HepG2 (cell line): ENCODE results near the gene PAN3. TPM values are rescaled to one million over a fixed set of nuclear protein-coding genes. Genes with fewer than 3 reads are reported as not detected.

Experiments
- ATAC-seq: fragments of 200-7000 bp; cut with Tn5 transposase; 3 replicates; pipeline ENCODE4 v1.9.1; 2020; ENCODE audit warnings: mild to moderate bottlenecking, moderate library complexity
- BruUV-seq: library from RNA; stranded (reverse); fragments of 400-500 nt; replicated peaks from 2 replicates; lab custom pipeline; 2021; lab: Mats Ljungman, UMichigan
- CTCF ChIA-PET: fragments of 300-600 bp; formaldehyde crosslinking; extraction: SDS; loops from one replicate; lab custom pipeline; 2021; ENCODE audit warnings: low total read pairs, inconsistent platforms, low intra/inter-chr PET ratio; lab: Yijun Ruan, JAX
- POLR2A ChIA-PET: fragments of 350-600 bp; sonication (Branson Sonifier 250); formaldehyde crosslinking; loops from one replicate; lab custom pipeline; 2020; ENCODE audit warnings: antibody characterized with exemption, inconsistent platforms; lab: Yijun Ruan, JAX
- DNase-seq: peaks from one replicate; pipeline ENCODE4 v3.0.0-alpha.2; 2015; ENCODE audit warnings: low spot score
- FAIRE-seq: peaks from 3 replicates; lab custom pipeline; 2011; peaks lifted over from hg19 to GRCh38; lab: Jason Lieb, UNC
- H2AFZ ChIP-seq: one replicate; pipeline ENCODE4 v1.6.1; 2011; ENCODE audit warnings: low read length, inconsistent platforms
- H3K27ac ChIP-seq: fragments of 300-600 bp; 3 replicates; pipeline ENCODE4 v1.8.0; 2011; ENCODE audit warnings: mixed run types, mild to moderate bottlenecking, mixed read lengths, low read length, inconsistent platforms; ENCODE audit not compliant: insufficient read depth; ENCODE audit errors: extremely low read length
- H3K27me3 ChIP-seq, 2 experiments: fragments of 200-600 bp in 1 of 2; 2 replicates in 1 of 2; 3 replicates in 1 of 2; pipeline versions ENCODE4 v1.6.0 to v1.8.0; 2011; ENCODE audit warnings: low read length in 2 of 2, mild to moderate bottlenecking in 2 of 2, moderate library complexity in 2 of 2, inconsistent platforms in 1 of 2; ENCODE audit not compliant: insufficient read depth in 2 of 2, control insufficient read depth in 1 of 2
- H3K36me3 ChIP-seq, 2 experiments: fragments of 200-600 bp in 1 of 2; replicated peaks in 1 of 2; 2 replicates in 1 of 2; 3 replicates in 1 of 2; pipeline versions ENCODE4 v1.5.1 to v1.8.0; 2011; ENCODE audit warnings: low read length in 2 of 2, inconsistent platforms in 1 of 2; ENCODE audit not compliant: insufficient read depth in 2 of 2, control insufficient read depth in 1 of 2
- H3K4me1 ChIP-seq: 2 replicates; pipeline ENCODE4 v1.5.1; 2012; ENCODE audit warnings: low read length, inconsistent platforms; ENCODE audit not compliant: insufficient read depth
- H3K4me2 ChIP-seq: 2 replicates; pipeline ENCODE4 v1.6.0; 2011; ENCODE audit warnings: low read depth, low read length, inconsistent platforms
- H3K4me3 ChIP-seq, 3 experiments: fragments of 200-600 bp in 1 of 3; sonication (generic), shearing (Covaris generic) in 1 of 3; replicated peaks in 1 of 3; 2 replicates each; pipeline ENCODE4 v1.5.1; 2011 to 2016; ENCODE audit warnings: low read length in 3 of 3, inconsistent platforms in 2 of 3, low read depth in 2 of 3, mild to moderate bottlenecking in 2 of 3, control low read depth in 1 of 3, mixed read lengths in 1 of 3; ENCODE audit not compliant: insufficient read depth in 1 of 3
- H3K79me2 ChIP-seq: one replicate; pipeline ENCODE4 v1.6.1; 2011; ENCODE audit warnings: low read length, inconsistent platforms; ENCODE audit not compliant: insufficient read depth
- H3K9ac ChIP-seq: 2 replicates; pipeline ENCODE4 v1.6.0; 2011; ENCODE audit warnings: mild to moderate bottlenecking, low read depth, low read length, inconsistent platforms; ENCODE audit not compliant: insufficient read depth
- H3K9me3 ChIP-seq: 2 replicates; pipeline ENCODE4 v1.5.1; 2012; ENCODE audit warnings: mild to moderate bottlenecking, low read length
- H4K20me1 ChIP-seq: 2 replicates; pipeline ENCODE4 v1.6.0; 2011; ENCODE audit warnings: inconsistent platforms, mild to moderate bottlenecking, low read length, moderate library complexity; ENCODE audit not compliant: insufficient read depth
- ATF7 ChIP-seq, 2 experiments: fragments of 450-650 bp in 1 of 2; sonication (generic) in 1 of 2; formaldehyde crosslinking in 1 of 2; IDR thresholded peaks; 2 replicates each; pipeline versions ENCODE4 v1.4.0 to v1.6.1; 2016 to 2020; ENCODE audit warnings: antibody characterized with exemption in 1 of 2, mild to moderate bottlenecking in 1 of 2, missing genetic modification reagents in 1 of 2
- CCDC6 ChIP-seq: sonication (generic); formaldehyde crosslinking; IDR thresholded peaks from 2 replicates; pipeline ENCODE4 v1.8.1; 2022; ENCODE audit warnings: mild to moderate bottlenecking, missing genetic modification reagents, moderate library complexity
- CREM ChIP-seq, 2 experiments: sonication (generic) in 1 of 2; formaldehyde crosslinking in 1 of 2; IDR thresholded peaks; 2 replicates each; pipeline versions ENCODE4 v1.4.0 to v1.6.1; 2016 to 2020; ENCODE audit warnings: antibody characterized with exemption in 1 of 2, mild to moderate bottlenecking in 1 of 2, missing genetic modification reagents in 1 of 2
- POLR2G ChIP-seq: fragments of 200-400 bp; formaldehyde crosslinking; IDR thresholded peaks from 2 replicates; pipeline ENCODE4 v1.6.1; 2018; ENCODE audit warnings: mild to moderate bottlenecking, low read depth, low read length, moderate library complexity
- SSRP1 ChIP-seq: IDR thresholded peaks from 2 replicates; pipeline ENCODE4 v1.6.1; 2016; ENCODE audit warnings: control low read depth
- SUZ12 ChIP-seq: fragments of 150-350 bp; IDR thresholded peaks from 2 replicates; pipeline ENCODE4 v1.6.1; 2014; ENCODE audit warnings: low read depth, low read length
- TEAD2 ChIP-seq: sonication (generic); formaldehyde crosslinking; IDR thresholded peaks from 2 replicates; pipeline ENCODE4 v1.9.0; 2021; ENCODE audit warnings: missing genetic modification reagents
- TRIM22 ChIP-seq: fragments of 450-650 bp; IDR thresholded peaks from 2 replicates; pipeline ENCODE4 v1.6.1; 2017
- ZC3H13 ChIP-seq: sonication (generic); formaldehyde crosslinking; IDR thresholded peaks from 2 replicates; pipeline ENCODE4 v1.8.1; 2023; ENCODE audit warnings: mild to moderate bottlenecking, missing genetic modification reagents, moderate library complexity
- ZNF414 ChIP-seq: sonication (generic); formaldehyde crosslinking; IDR thresholded peaks from 2 replicates; pipeline ENCODE4 v1.5.0; 2020; ENCODE audit warnings: missing genetic modification reagents
- ZNF451 ChIP-seq: sonication (generic); formaldehyde crosslinking; IDR thresholded peaks from 2 replicates; pipeline ENCODE4 v1.5.0; 2020; ENCODE audit warnings: mild to moderate bottlenecking, missing genetic modification reagents
- ZNF710 ChIP-seq: sonication (generic); formaldehyde crosslinking; IDR thresholded peaks from 2 replicates; pipeline ENCODE4 v1.5.0; 2020; ENCODE audit warnings: mild to moderate bottlenecking, missing genetic modification reagents, borderline replicate concordance
- ZNF768 ChIP-seq: sonication (generic); formaldehyde crosslinking; IDR thresholded peaks from 2 replicates; pipeline ENCODE4 v1.4.0; 2020; ENCODE audit warnings: missing genetic modification reagents
- WGBS: methylation state at CpG from one replicate; pipeline ENCODE4 v1.1.6; 2017; ENCODE audit warnings: low lambda C conversion rate; 5-methylcytosine and 5-hydroxymethylcytosine counted together
- in situ Hi-C: cut with HindIII; loops from 2 replicates; pipeline ENCODE4 v1.10.0; 2017; ENCODE audit warnings: low pct_unique_long_range_greater_than_20kb; ENCODE audit not compliant: extremely low pct_ligation_motif_present
- intact Hi-C: fragments of 100-400 bp; cut with micrococcal nuclease; formaldehyde crosslinking; loops from one replicate; pipeline ENCODE4 v1.10.0; 2022; ENCODE audit not compliant: unreplicated experiment
- polyA plus RNA-seq, 8 experiments: library from polyadenylated mRNA; depleted of rRNA in 3 of 8; stranded (reverse) in 7 of 8; unstranded in 1 of 8; fragments of >200 nt; fragmentation: Illumina TruSeq in 4 of 8; extraction: Trizol in 4 of 8; gene quantifications; 2 replicates each; pipeline versions ENCODE4 v1.2.1 to v1.2.3, GENCODE V29; 2011 to 2016; ENCODE audit warnings: low read depth in 4 of 8, missing spikeins in 1 of 8, mixed read lengths in 1 of 8; ENCODE audit not compliant: insufficient read depth in 1 of 8
- total RNA-seq, 5 experiments: library from RNA; depleted of rRNA; stranded (reverse); fragments of >200 nt; fragmentation: Illumina TruSeq; extraction: Trizol; gene quantifications; 2 replicates each; pipeline ENCODE4 v1.2.3, GENCODE V29; 2016; ENCODE audit warnings: low read depth in 1 of 5

The PAN3 gene
- total and polyA plus RNA-seq, 2 of the 13 experiments (the other 11 are each of a cell fraction or from before 2014, with no cell fraction given): 9.7 to 10.6 TPM

GRCh38 chr13:28181413-28181812, 43.1 kb downstream of the PAN3 start (continued):
- no peak for TF ChIP-seq ZC3H13

GRCh38 chr13:28185256-28185655, 46.9 kb downstream of the PAN3 start:
- ChIA-PET POLR2A (no interaction called here), CTCF (no interaction called here)
- no TSS peak for BruUV-seq
- Histone ChIP-seq H3K4me1 (no peaks in the 10 kb centered on the region), H3K27ac (no peak overlapping the region), H3K9me3 (no peaks in the 10 kb centered on the region), H3K27me3 (no peaks in the 10 kb centered on the region), H3K36me3 (peaks cover 0 to 2% of the 10 kb centered on the region in 2 experiments; a peak in 1 of 5 replicates), H3K9ac (no peak overlapping the region), H4K20me1 (no peaks in the 10 kb centered on the region), H3K4me2 (no peak overlapping the region), H2AFZ (no peak overlapping the region), H3K79me2 (no peaks in the 10 kb centered on the region), H3K4me3 (no peak overlapping the region)
- TF ChIP-seq SUZ12 (no peak), ATF7 (IDR thresholded peaks at IDR 0.05) (no peak), ATF7 (CRISPR knock-in tag; IDR thresholded peaks at IDR 0.05) (no peak), CREM (IDR thresholded peaks at IDR 0.05) (no peak), CREM (CRISPR knock-in tag; IDR thresholded peaks at IDR 0.05) (no peak)
- ATAC-seq (no peak), FAIRE-seq (no peak), DNase-seq (no peak)
- intact Hi-C loops: no loop called here
- in situ Hi-C loops: no loop called here
- WGBS: 94% methylated on average over 2 of the region's 2 CpGs

- Histone ChIP-seq H3K79me2 (no peaks in the 10 kb centered on the region), H3K9ac (no peak overlapping the region), H3K27ac (no peak overlapping the region), H3K4me3 (no peak overlapping the region), H3K27me3 (no peaks in the 10 kb centered on the region), H3K4me1 (peaks cover 6% of the 10 kb centered on the region), H3K36me3 (0 out of 5 replicates have a peak, but pooled peaks cover 0 to 5% of the 10 kb centered on the region in 2 experiments), H2AFZ (no peak overlapping the region), H3K9me3 (no peaks in the 10 kb centered on the region), H3K4me2 (no peak overlapping the region), H4K20me1 (no peaks in the 10 kb centered on the region)
- CTCF ChIA-PET: no interaction called here
- 98% methylated on average over 3 of the region's 3 CpGs for WGBS
- FAIRE-seq (no peak), ATAC-seq (no peak), DNase-seq (no peak)
- POLR2A ChIA-PET: no interaction called here
- in situ Hi-C loops: no loop called here
- BruUV-seq: no TSS peak
- intact Hi-C loops: no loop called here
- TF ChIP-seq ZNF710: no peak
- TF ChIP-seq SSRP1 (CRISPR knock-in tag): no peak
- no peak for TF ChIP-seq ZNF451
- no peak for TF ChIP-seq CCDC6 (CRISPR knock-in tag)
- TF ChIP-seq TRIM22: no peak
- no peak for TF ChIP-seq ZNF768 (CRISPR knock-in tag)
- no peak for TF ChIP-seq ZNF414 (CRISPR knock-in tag)
- no peak for TF ChIP-seq POLR2G
- TF ChIP-seq TEAD2 (CRISPR knock-in tag): no peak
Observed at GRCh38 chr13:28199089-28199488, 60.7 kb downstream of the PAN3 start.
